ENCODE data around the gene PRKAG2. TPM values are rescaled to one million over a fixed set of nuclear protein-coding genes. Genes with fewer than 3 reads are reported as not detected.

The PRKAG2 gene
- total RNA-seq, 1 donor from 2014 or later: 21.1 TPM

- no peak overlapping the region for H3K4me3 ChIP-seq (ENCODE audit: low read depth, low read length)
- no peaks in the 10 kb centered on the region for H3K36me3 ChIP-seq (ENCODE audit: control insufficient read depth, insufficient read depth, low read length)
- TF ChIP-seq, protein P1, sequence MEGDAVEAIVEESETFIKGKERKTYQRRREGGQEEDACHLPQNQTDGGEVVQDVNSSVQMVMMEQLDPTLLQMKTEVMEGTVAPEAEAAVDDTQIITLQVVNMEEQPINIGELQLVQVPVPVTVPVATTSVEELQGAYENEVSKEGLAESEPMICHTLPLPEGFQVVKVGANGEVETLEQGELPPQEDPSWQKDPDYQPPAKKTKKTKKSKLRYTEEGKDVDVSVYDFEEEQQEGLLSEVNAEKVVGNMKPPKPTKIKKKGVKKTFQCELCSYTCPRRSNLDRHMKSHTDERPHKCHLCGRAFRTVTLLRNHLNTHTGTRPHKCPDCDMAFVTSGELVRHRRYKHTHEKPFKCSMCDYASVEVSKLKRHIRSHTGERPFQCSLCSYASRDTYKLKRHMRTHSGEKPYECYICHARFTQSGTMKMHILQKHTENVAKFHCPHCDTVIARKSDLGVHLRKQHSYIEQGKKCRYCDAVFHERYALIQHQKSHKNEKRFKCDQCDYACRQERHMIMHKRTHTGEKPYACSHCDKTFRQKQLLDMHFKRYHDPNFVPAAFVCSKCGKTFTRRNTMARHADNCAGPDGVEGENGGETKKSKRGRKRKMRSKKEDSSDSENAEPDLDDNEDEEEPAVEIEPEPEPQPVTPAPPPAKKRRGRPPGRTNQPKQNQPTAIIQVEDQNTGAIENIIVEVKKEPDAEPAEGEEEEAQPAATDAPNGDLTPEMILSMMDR (IDR thresholded peaks at IDR 0.05; ENCODE audit: insufficient read depth, low read length, poor library complexity, severe bottlenecking): no peak
- H3K27me3 ChIP-seq (ENCODE audit: control insufficient read depth, insufficient read depth, low read length): no peaks in the 10 kb centered on the region
- DNase-seq (ENCODE audit: low read depth): no peak
Measured at GRCh38 chr7:151682831-151683614, 193.9 kb downstream of the PRKAG2 start.

GRCh38 chr7:151681726-151682125 is 195.2 kb downstream of the PRKAG2 start:
- no peak for DNase-seq (ENCODE audit: low read depth)
- TF ChIP-seq, protein P1 (IDR thresholded peaks at IDR 0.05; ENCODE audit: insufficient read depth, low read length, poor library complexity, severe bottlenecking): no peak
- H3K36me3 ChIP-seq (ENCODE audit: control insufficient read depth, insufficient read depth, low read length): no peaks in the 10 kb centered on the region
- no peaks in the 10 kb centered on the region for H3K27me3 ChIP-seq (ENCODE audit: control insufficient read depth, insufficient read depth, low read length)
- H3K4me3 ChIP-seq (ENCODE audit: low read depth, low read length): no peak overlapping the region

DNA sequence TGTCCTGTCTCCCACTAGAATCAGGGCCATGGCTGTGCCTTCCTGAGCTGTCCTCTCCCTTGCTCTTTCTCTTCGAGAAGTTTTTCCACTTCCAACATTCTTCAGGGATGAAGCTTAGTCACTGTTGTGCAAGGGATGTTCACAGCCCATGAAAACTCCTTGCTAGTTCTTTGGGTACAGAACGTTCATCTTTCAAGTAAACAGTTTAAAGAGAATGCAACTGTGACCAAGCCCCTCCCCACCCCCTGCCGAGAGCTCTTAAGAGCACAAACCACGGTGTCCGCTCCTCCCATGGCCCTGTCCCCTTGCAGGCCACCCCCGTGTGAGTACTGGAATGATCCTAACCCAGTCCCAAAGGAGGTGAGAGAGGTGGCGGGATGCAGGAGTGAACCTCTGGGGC is 196.1 kb downstream of the PRKAG2 start:
- no peak for DNase-seq (ENCODE audit: low read depth)

DNA sequence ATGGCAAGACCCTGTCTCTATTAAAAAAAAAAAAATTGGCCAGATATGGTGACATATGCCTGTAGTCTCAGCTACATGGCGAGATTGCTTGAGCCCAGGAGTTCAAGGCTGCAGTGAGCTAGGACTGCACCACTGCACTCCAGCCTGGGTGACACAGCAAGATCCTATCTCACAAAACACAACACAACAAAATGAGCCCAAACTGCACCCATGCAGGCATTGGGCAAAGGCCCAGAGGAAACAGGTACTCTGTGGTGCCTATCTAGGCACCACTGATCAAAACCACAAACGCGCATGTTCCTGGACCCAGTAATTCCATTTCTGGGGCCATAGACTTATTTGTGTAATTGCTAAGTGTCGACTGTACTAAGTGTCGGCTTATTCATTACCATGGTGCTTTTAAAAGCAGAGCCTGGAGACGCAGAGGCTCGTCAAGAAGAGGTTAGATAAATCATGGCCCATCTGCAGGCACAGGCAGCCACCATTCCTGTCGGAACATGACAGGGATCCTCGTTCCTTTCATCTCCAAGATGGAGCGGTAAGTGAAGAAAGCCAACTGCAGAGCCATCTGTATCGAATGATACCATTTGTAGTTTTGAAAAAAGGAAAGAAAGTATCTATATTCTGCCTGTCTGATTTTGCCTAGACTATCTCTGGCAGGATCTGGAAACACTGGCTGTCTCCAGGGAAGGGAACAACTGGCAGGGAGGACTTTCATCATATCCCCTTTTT is 196.9 kb downstream of the PRKAG2 start:
- no peak overlapping the region for H3K4me3 ChIP-seq (ENCODE audit: low read depth, low read length)
- TF ChIP-seq, protein P1 (IDR thresholded peaks at IDR 0.05; ENCODE audit: insufficient read depth, low read length, poor library complexity, severe bottlenecking): no peak
- no peak for DNase-seq (ENCODE audit: low read depth)
- H3K27me3 ChIP-seq (ENCODE audit: control insufficient read depth, insufficient read depth, low read length): no peaks in the 10 kb centered on the region
- no peaks in the 10 kb centered on the region for H3K36me3 ChIP-seq (ENCODE audit: control insufficient read depth, insufficient read depth, low read length)

More for the DNA sequence above, 196.1 kb downstream of the PRKAG2 start:
- no peak overlapping the region for H3K4me3 ChIP-seq (ENCODE audit: low read depth, low read length)
- H3K36me3 ChIP-seq (ENCODE audit: control insufficient read depth, insufficient read depth, low read length): no peaks in the 10 kb centered on the region
- TF ChIP-seq, protein P1 (IDR thresholded peaks at IDR 0.05; ENCODE audit: insufficient read depth, low read length, poor library complexity, severe bottlenecking): no peak
- H3K27me3 ChIP-seq (ENCODE audit: control insufficient read depth, insufficient read depth, low read length): no peaks in the 10 kb centered on the region

DNA sequence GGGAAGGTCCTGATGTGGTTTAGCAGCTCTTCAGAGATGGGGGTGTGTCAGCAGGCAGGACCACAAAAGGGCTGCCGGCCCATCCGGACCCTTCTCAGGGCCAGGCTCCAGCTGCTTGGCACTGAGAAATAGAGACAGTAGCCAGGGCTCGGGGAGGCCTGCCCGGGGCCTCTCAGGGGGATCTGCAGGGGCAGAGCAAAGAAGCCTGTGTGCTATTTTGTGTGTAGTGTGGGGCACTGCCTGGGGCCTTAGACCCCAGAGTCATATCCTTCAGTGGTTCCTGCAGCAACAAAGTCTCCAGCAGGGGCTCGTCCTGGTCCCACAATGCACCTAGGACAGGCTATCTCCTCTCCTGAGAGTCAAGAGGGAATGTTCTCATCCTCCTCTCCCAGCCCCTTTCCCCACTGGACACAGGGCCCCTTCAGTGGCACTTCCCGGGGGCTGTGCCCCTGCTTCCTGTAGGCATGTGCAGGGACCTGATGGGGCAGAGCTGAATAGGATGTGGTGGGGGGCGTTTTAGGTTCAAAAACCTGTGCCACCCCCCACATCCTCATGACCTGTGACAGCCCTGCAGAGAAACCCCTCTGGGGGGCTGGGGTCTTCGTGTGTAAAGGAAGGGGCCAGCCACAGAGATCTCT is 197.7 kb downstream of the PRKAG2 start:
- TF ChIP-seq, protein P1 (IDR thresholded peaks at IDR 0.05; ENCODE audit: insufficient read depth, low read length, poor library complexity, severe bottlenecking): no peak
- Histone ChIP-seq H3K27me3 (ENCODE audit: control insufficient read depth, insufficient read depth, low read length) (no peaks in the 10 kb centered on the region), H3K36me3 (ENCODE audit: control insufficient read depth, insufficient read depth, low read length) (no peaks in the 10 kb centered on the region), H3K4me3 (ENCODE audit: low read depth, low read length) (no peak overlapping the region)
- no peak for DNase-seq (ENCODE audit: low read depth)
